GM21529 (cell line): Measurements from ENCODE around the gene CPED1.
"Not testable (repeated sequence)": the region's sequence is repeated elsewhere in the genome, so short reads cannot be mapped to it uniquely, and the experiment has no call there.

ENCODE experiments used
- ATAC-seq: cut with Tn5 transposase; IDR thresholded peaks from one replicate; pipeline ENCODE4 v1.9.1; 2021; ENCODE audit not compliant: unreplicated experiment

CPED1 gene

GRCh38 chr7:121303422-121304101 lies 315.1 kb downstream of the CPED1 start:
- ATAC-seq = no peak

- no peak for ATAC-seq
Measured at GRCh38 chr7:121304102-121304658, 315.7 kb downstream of the CPED1 start.

- no peak for ATAC-seq
Measured at GRCh38 chr7:121305109-121305508, 316.6 kb downstream of the CPED1 start.

GRCh38 chr7:121306565-121306964 lies 318.1 kb downstream of the CPED1 start:
- no peak for ATAC-seq

GRCh38 chr7:121307021-121307574 lies 318.6 kb downstream of the CPED1 start:
- no peak for ATAC-seq

GRCh38 chr7:121313220-121313792 lies 324.8 kb downstream of the CPED1 start:
- ATAC-seq = no peak

- ATAC-seq = peak; percentile 92
Measured at GRCh38 chr7:121313793-121314676, 325.5 kb downstream of the CPED1 start.

GRCh38 chr7:121315170-121315569 lies 326.7 kb downstream of the CPED1 start:
- ATAC-seq = not testable (repeated sequence)

- no peak for ATAC-seq
Measured at GRCh38 chr7:121322460-121322859, 333.9 kb downstream of the CPED1 start.

GRCh38 chr7:121323515-121324302 lies 335.2 kb downstream of the CPED1 start:
- ATAC-seq = no peak

GRCh38 chr7:121327671-121328070 lies 339.2 kb downstream of the CPED1 start:
- no peak for ATAC-seq

- no peak for ATAC-seq
Measured at GRCh38 chr7:121328508-121329190, 340.1 kb downstream of the CPED1 start, which contains the start of gene WNT16. TSS of gene WNT16 (plus strand) at chr7:121329000. CDS start at chr7:121329293, 293 bp downstream.

- ATAC-seq = peak; percentile 74
Measured at GRCh38 chr7:121329191-121330052, 340.9 kb downstream of the CPED1 start.

- ATAC-seq = peak; percentile 29
Measured at GRCh38 chr7:121330053-121330833, 341.7 kb downstream of the CPED1 start.

- ATAC-seq = no peak
Measured at GRCh38 chr7:121331048-121331447, 342.5 kb downstream of the CPED1 start.

GRCh38 chr7:121331574-121331973 lies 343.1 kb downstream of the CPED1 start:
- no peak for ATAC-seq

GRCh38 chr7:121334376-121334775 lies 345.9 kb downstream of the CPED1 start:
- ATAC-seq = no peak
